Measurements from ENCODE around the gene NEK4. TPM values are rescaled to one million over a fixed set of nuclear protein-coding genes. Genes with fewer than 3 reads are reported as not detected.

Gene NEK4
- polyA plus RNA-seq, 4 donors, result 18.8 to 30.7 (median 27.4) TPM

GRCh38 chr3:52793702-52794611 is 23.2 kb upstream of the NEK4 start:
- no peak for DNase-seq (ENCODE audit: low read depth in 4 of 4, low spot score in 3 of 4)

GRCh38 chr3:52792961-52793695 is 22.4 kb upstream of the NEK4 start:
- no peak for DNase-seq (ENCODE audit: low read depth in 4 of 4, low spot score in 3 of 4)

GRCh38 chr3:52792413-52792812 is 21.7 kb upstream of the NEK4 start:
- DNase-seq (ENCODE audit: low read depth in 4 of 4, low spot score in 3 of 4), result no peak

- no peak for DNase-seq (ENCODE audit: low read depth in 4 of 4, low spot score in 3 of 4)
Measured at GRCh38 chr3:52791928-52792327, 21.2 kb upstream of the NEK4 start.

- no peak for DNase-seq (ENCODE audit: low read depth in 4 of 4, low spot score in 3 of 4)
Measured at GRCh38 chr3:52791366-52791765, 20.6 kb upstream of the NEK4 start.

DNA sequence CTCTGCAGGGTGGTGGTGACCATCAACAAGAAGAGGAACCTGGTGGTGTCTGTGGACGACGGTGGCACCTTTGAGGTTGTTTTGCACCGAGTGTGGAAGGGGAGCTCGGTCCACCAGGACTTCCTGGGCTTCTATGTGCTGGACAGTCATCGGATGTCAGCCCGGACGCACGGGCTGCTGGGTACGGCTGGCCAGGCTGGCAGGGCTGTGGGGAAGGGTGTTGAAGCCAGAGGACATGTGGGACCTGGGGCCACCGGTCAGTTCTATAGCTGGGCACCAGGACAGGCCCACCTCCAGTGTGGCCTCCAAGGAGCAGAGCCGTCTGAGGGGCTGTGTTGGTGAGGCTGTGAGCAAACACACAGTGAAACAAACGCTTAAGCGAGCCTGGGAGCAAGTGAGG is 20.0 kb upstream of the NEK4 start:
- DNase-seq (ENCODE audit: low read depth in 4 of 4, low spot score in 3 of 4), result no peak

DNA sequence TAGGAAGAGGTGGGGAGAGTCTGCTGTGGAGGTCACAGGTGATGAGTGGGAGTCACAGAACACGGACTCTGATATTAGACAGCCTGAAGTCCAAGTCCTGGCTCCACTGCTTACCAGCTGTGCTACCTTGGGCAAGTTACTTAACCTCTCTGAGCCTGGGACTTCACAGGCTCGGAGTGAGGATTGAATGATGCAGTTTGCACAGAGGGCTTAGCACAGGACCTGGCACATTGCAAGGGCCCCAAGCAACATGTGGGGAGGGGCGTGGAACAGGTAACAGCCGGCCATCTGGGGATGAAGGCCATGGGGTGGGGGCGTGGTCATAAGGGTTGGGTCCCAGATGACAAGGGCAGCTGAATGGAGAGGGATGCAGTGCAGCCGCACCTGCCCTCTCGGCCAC is 19.6 kb upstream of the NEK4 start:
- no peak for DNase-seq (ENCODE audit: low read depth in 4 of 4, low spot score in 3 of 4)

GRCh38 chr3:52789746-52790040 is 19.0 kb upstream of the NEK4 start:
- DNase-seq (ENCODE audit: low read depth in 4 of 4, low spot score in 3 of 4), result no peak

DNA sequence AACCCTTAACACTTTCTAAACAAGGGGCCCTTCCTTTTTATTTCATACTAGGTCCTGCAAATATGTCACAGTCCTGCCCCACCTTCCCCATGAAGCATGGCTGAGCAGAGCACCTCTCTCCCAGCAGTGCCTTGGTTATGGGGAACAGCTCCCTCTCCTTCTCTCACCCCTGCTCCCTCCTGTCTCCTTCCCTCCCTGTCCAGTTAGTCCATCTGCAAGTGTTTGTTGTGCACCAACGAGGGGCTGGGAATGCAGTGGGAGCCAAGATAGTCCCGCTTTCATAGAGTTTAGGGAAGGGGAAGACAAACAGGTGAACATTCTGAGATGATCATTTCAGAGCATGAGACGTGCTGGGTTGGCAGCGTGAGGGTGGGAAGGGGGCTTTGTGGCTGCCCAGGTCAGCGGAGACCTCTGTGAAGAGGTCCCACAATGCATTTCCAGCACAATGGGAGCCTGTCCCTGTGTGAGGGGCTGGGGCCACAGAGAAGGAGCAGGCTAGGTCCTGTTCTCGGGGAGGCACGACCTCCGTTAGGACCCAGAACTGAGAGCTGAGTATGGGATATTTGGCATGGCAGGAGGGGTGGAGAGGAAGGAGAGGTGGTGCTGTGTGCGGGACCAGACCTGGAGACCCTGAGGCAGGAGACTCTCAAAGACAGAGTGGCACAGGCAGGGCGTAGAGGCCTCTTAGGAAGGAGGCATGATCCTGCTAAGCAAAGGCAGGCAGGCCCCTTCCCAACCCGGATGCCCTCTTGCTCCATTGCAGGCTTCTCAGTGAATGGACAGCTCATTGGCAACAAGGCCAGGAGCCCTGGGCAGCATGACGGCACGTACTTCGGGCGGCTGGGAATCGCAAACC is 18.4 kb upstream of the NEK4 start:
- no peak for DNase-seq (ENCODE audit: low read depth in 4 of 4, low spot score in 3 of 4)

- DNase-seq (ENCODE audit: low read depth in 4 of 4, low spot score in 3 of 4), result no peak
Measured at GRCh38 chr3:52787672-52788625, 17.2 kb upstream of the NEK4 start.

DNA sequence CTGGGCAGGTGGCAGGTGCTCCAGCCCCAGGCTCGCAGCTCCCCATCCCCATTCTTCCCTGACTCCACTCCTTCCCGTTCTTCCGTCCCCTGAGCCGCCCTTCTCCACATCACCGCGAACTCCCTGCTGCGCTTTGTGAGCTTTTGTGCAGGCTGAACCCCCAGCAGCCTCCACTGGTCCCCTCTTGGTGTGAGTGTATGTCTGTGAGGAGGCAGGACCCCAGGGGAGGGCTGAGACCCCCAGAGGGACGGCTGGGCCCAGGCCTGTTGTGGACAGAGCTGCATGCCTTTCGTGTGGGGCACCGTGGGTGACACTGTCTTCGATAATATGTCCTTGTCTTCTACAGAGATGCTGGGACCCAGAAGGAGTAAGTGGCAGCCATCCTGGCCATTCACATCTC is 16.5 kb upstream of the NEK4 start:
- no peak for DNase-seq (ENCODE audit: low read depth in 4 of 4, low spot score in 3 of 4)

GRCh38 chr3:52786330-52787215 is 15.8 kb upstream of the NEK4 start:
- no peak for DNase-seq (ENCODE audit: low read depth in 4 of 4, low spot score in 3 of 4)

DNA sequence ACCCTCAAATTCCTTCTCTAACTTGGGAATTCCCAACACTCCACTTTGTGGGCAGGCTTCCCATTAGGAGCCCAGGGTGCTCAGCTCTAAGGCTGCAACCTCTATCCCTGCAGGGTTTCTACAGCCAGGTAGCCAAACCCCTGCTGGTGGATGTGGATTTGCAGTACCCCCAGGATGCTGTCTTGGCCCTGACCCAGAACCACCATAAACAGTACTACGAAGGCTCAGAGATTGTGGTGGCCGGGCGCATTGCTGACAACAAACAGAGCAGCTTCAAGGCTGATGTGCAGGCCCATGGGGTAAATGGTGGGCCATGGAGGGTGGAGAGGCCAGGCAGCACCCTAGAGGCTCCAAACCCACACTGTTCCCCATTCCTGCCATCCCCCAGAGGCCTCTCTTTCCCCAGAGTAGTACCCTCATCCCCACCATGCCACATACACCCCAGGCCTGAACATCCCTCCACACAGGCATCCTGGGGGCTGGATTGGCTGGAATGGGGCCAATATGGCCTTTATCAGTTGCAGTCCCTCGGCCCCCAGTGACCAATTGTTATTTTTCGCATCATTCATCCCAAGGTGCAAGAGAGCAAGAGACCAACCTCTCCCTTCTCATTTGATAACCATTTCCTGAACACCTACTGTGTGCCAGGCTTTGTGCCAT is 14.3 kb upstream of the NEK4 start:
- no peak for DNase-seq (ENCODE audit: low read depth in 4 of 4, low spot score in 3 of 4)

GRCh38 chr3:52784021-52784621 is 13.4 kb upstream of the NEK4 start:
- DNase-seq (ENCODE audit: low read depth in 4 of 4, low spot score in 3 of 4), result no peak

- no peak for DNase-seq (ENCODE audit: low read depth in 4 of 4, low spot score in 3 of 4)
Measured at GRCh38 chr3:52783211-52783555, 12.4 kb upstream of the NEK4 start.

DNA sequence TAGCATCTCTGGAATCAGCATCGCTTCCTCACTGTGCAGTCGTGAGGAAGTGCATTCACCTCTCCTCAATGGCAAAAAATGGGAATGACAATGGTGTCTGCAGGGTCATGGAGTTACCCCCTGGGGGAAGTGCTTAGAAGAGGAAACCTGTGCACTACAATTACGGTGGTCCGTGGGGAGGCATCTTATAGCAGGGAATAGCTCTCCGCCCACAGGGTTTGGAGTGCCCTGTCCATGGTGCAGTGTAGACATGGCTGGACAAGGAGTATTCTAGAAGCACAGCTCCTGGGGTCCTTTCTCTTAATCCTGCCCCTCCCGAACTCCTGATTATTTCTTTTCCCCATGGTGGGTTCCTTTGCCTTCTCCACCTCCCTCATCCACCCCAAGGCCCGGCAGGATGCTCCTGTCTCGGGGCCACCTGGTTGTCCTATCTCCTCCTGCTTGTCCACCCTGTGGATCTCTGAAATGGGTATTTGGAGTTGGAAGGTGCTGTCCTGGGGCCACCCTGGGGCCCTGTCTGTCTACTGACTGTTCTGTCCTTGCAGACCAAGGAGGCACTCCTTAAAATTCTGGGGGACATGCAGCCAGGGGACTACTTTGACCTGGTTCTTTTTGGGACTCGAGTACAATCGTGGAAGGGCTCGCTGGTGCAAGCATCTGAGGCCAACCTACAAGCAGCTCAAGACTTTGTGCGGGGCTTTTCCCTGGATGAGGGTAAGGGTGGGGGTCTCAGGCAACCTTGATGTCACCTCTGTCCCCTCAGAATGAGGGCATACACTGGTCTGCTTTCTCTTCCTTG is 11.9 kb upstream of the NEK4 start:
- DNase-seq (ENCODE audit: low read depth in 4 of 4, low spot score in 3 of 4), result no peak

DNA sequence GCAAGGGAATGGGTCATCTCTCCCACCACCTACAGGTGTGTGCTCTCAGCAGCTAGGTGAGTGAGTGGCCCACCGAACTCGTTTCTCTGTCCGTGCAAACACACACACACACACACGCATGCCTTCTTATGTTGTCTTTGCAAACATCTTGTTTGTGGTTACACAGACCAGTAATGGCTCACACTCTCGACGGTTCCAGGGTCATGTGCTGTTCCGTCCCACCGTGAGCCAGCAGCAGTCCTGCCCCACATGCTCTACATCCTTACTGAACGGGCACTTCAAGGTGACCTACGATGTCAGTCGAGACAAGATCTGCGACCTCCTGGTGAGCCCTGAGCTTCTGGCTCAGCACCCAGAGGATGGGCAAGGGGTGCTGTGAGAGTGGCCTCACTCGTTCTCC is 11.0 kb upstream of the NEK4 start:
- DNase-seq (ENCODE audit: low read depth in 4 of 4, low spot score in 3 of 4), result no peak

Data from left renal pelvis (tissue), 4 donors.